ENCODE results near the gene ADIPOQ. TPM values are rescaled to one million over a fixed set of nuclear protein-coding genes. Genes with fewer than 3 reads are reported as not detected.
"Not testable (repeated sequence)": the region's sequence is repeated elsewhere in the genome, so short reads cannot be mapped to it uniquely, and the experiment has no call there.

Gene ADIPOQ
- total RNA-seq, 1 experiment from 2014 or later = not detected

DNA sequence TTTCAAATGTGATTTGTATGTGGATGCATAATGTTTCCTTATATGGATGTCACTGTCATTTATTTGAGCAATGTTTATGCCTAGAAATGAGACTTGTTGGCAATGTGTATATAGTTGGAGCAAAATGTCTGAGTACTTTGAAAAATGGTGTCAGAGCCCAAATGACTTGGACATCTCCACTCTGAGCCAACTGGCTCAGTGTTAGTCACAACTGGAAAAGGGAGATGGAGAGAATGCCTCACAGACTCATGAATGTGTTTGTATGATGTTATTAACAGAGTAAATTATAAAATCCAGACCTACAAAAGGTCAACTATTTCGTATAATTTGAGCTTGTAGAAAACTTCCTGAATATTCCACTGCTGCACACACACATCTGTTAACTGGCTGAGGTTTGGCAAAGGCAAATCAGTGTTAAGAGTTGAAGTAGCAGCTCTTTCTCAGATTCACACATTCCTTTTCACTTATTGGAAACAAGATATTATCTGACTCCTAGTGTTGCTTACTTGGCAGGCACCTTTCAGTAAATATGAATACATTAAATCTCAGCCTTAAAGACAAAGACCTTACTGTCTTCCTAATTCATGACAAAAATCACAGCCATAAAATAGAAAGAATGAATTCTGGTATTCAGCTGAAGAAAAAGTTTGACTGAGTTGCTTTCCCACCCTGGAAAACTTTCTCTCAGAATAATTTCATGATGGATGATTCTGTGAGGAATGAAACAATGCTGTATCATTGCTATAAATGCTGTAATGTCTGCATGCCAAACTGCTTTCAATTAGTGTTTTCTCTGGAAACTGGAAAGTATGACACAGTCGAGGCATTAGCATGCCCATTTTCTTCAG is 27.0 kb downstream of the ADIPOQ start:
- no peak for DNase-seq (ENCODE audit: unreplicated experiment)
- no peaks in the 10 kb centered on the region for H3K36me3 Mint-ChIP-seq (ENCODE audit: insufficient read depth, unreplicated experiment)
- no peaks in the 10 kb centered on the region for H3K9me3 Mint-ChIP-seq (ENCODE audit: unreplicated experiment)
- intact Hi-C loops (cut with micrococcal nuclease) = no loop called here
- BruUV-seq (replicated peaks) = no TSS peak
- no peaks in the 10 kb centered on the region for H3K27me3 Mint-ChIP-seq (ENCODE audit: insufficient read depth, unreplicated experiment)
- ChIA-PET CTCF (interaction anchor here (0.6 to 0.7 kb wide), 2 partner anchors 11 to 116 kb away, joined by 3 read pairs; no protein-coding TSS in a partner anchor), POLR2A (interaction anchor here (0.8 to 1.0 kb wide), 2 partner anchors 9 to 53 kb away, joined by 3 to 9 read pairs; no protein-coding TSS in a partner anchor)
- TF ChIP-seq, protein P1, sequence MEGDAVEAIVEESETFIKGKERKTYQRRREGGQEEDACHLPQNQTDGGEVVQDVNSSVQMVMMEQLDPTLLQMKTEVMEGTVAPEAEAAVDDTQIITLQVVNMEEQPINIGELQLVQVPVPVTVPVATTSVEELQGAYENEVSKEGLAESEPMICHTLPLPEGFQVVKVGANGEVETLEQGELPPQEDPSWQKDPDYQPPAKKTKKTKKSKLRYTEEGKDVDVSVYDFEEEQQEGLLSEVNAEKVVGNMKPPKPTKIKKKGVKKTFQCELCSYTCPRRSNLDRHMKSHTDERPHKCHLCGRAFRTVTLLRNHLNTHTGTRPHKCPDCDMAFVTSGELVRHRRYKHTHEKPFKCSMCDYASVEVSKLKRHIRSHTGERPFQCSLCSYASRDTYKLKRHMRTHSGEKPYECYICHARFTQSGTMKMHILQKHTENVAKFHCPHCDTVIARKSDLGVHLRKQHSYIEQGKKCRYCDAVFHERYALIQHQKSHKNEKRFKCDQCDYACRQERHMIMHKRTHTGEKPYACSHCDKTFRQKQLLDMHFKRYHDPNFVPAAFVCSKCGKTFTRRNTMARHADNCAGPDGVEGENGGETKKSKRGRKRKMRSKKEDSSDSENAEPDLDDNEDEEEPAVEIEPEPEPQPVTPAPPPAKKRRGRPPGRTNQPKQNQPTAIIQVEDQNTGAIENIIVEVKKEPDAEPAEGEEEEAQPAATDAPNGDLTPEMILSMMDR (IDR thresholded peaks at IDR 0.05; ENCODE audit: unreplicated experiment) = no peak
- H3K4me3 Mint-ChIP-seq (ENCODE audit: unreplicated experiment) = no peak overlapping the region
- no peak overlapping the region for H3K27ac Mint-ChIP-seq (ENCODE audit: low read depth, unreplicated experiment)
- no peaks in the 10 kb centered on the region for H3K4me1 Mint-ChIP-seq (ENCODE audit: insufficient read depth, unreplicated experiment)

GRCh38 chr3:186870421-186871201 is 28.1 kb downstream of the ADIPOQ start:
- DNase-seq (ENCODE audit: unreplicated experiment) = no peak
- POLR2A ChIA-PET = no interaction called here
- H3K27me3 Mint-ChIP-seq (ENCODE audit: insufficient read depth, unreplicated experiment) = no peaks in the 10 kb centered on the region
- no peaks in the 10 kb centered on the region for H3K4me1 Mint-ChIP-seq (ENCODE audit: insufficient read depth, unreplicated experiment)
- CTCF ChIA-PET = interaction anchor here (0.7 kb wide), 1 partner anchor 115 kb away, joined by 3 read pairs; no protein-coding TSS in a partner anchor
- BruUV-seq (replicated peaks) = no TSS peak
- H3K36me3 Mint-ChIP-seq (ENCODE audit: insufficient read depth, unreplicated experiment) = no peaks in the 10 kb centered on the region
- H3K27ac Mint-ChIP-seq (ENCODE audit: low read depth, unreplicated experiment) = no peak overlapping the region
- H3K4me3 Mint-ChIP-seq (ENCODE audit: unreplicated experiment) = no peak overlapping the region
- intact Hi-C loops (cut with micrococcal nuclease) = no loop called here
- TF ChIP-seq, protein P1 (IDR thresholded peaks at IDR 0.05; ENCODE audit: unreplicated experiment) = no peak
- H3K9me3 Mint-ChIP-seq (ENCODE audit: unreplicated experiment) = no peaks in the 10 kb centered on the region

- Mint-ChIP-seq H3K36me3 (ENCODE audit: insufficient read depth, unreplicated experiment) (no peaks in the 10 kb centered on the region), H3K27me3 (ENCODE audit: insufficient read depth, unreplicated experiment) (no peaks in the 10 kb centered on the region), H3K4me1 (ENCODE audit: insufficient read depth, unreplicated experiment) (no peaks in the 10 kb centered on the region), H3K4me3 (ENCODE audit: unreplicated experiment) (no peak overlapping the region), H3K27ac (ENCODE audit: low read depth, unreplicated experiment) (no peak overlapping the region), H3K9me3 (ENCODE audit: unreplicated experiment) (no peaks in the 10 kb centered on the region)
- CTCF ChIA-PET = interaction anchor here (0.7 kb wide), 1 partner anchor 22 kb away, joined by 4 read pairs; no protein-coding TSS in a partner anchor
- no TSS peak for BruUV-seq (replicated peaks)
- TF ChIP-seq, protein P1 (IDR thresholded peaks at IDR 0.05; ENCODE audit: unreplicated experiment) = no peak
- POLR2A ChIA-PET = no interaction called here
- intact Hi-C loops (cut with micrococcal nuclease) = no loop called here
- no peak for DNase-seq (ENCODE audit: unreplicated experiment)
These were observed 29.0 kb downstream of the ADIPOQ start for GRCh38 chr3:186871403-186871924.

- H3K9me3 Mint-ChIP-seq (ENCODE audit: unreplicated experiment); intact Hi-C loops (cut with micrococcal nuclease); H3K4me3 Mint-ChIP-seq (ENCODE audit: unreplicated experiment); CTCF ChIA-PET; H3K27me3 Mint-ChIP-seq (ENCODE audit: insufficient read depth, unreplicated experiment); POLR2A ChIA-PET; H3K4me1 Mint-ChIP-seq (ENCODE audit: insufficient read depth, unreplicated experiment); H3K27ac Mint-ChIP-seq (ENCODE audit: low read depth, unreplicated experiment); H3K36me3 Mint-ChIP-seq (ENCODE audit: insufficient read depth, unreplicated experiment); DNase-seq (ENCODE audit: unreplicated experiment); BruUV-seq (replicated peaks): not testable (repeated sequence)
These were observed 31.3 kb downstream of the ADIPOQ start for GRCh38 chr3:186873796-186874195.

GRCh38 chr3:186874216-186874615 is 31.7 kb downstream of the ADIPOQ start:
- DNase-seq (ENCODE audit: unreplicated experiment); H3K27me3 Mint-ChIP-seq (ENCODE audit: insufficient read depth, unreplicated experiment); H3K9me3 Mint-ChIP-seq (ENCODE audit: unreplicated experiment); POLR2A ChIA-PET; BruUV-seq (replicated peaks); H3K4me3 Mint-ChIP-seq (ENCODE audit: unreplicated experiment); H3K27ac Mint-ChIP-seq (ENCODE audit: low read depth, unreplicated experiment); H3K4me1 Mint-ChIP-seq (ENCODE audit: insufficient read depth, unreplicated experiment); intact Hi-C loops (cut with micrococcal nuclease); H3K36me3 Mint-ChIP-seq (ENCODE audit: insufficient read depth, unreplicated experiment); CTCF ChIA-PET: not testable (repeated sequence)

GRCh38 chr3:186874841-186875240 is 32.3 kb downstream of the ADIPOQ start:
- H3K27ac Mint-ChIP-seq (ENCODE audit: low read depth, unreplicated experiment); H3K27me3 Mint-ChIP-seq (ENCODE audit: insufficient read depth, unreplicated experiment); BruUV-seq (replicated peaks); DNase-seq (ENCODE audit: unreplicated experiment); intact Hi-C loops (cut with micrococcal nuclease); CTCF ChIA-PET; POLR2A ChIA-PET; H3K36me3 Mint-ChIP-seq (ENCODE audit: insufficient read depth, unreplicated experiment); H3K4me1 Mint-ChIP-seq (ENCODE audit: insufficient read depth, unreplicated experiment); H3K9me3 Mint-ChIP-seq (ENCODE audit: unreplicated experiment); H3K4me3 Mint-ChIP-seq (ENCODE audit: unreplicated experiment): not testable (repeated sequence)

All from MCF 10A (cell line).